Mammary epithelial cell (primary cell): ENCODE results near the gene KRTAP10-5.
"Not testable (repeated sequence)": the region's sequence is repeated elsewhere in the genome, so short reads cannot be mapped to it uniquely, and the experiment has no call there.

Source experiments
- EZH2 ChIP-seq: IDR thresholded peaks from 2 replicates; pipeline ENCODE4 v1.6.1; 2012; ENCODE audit warnings: low read length, inconsistent platforms, borderline replicate concordance
- TF ChIP-seq, protein P1 (sequence below), 2 donors: IDR thresholded peaks in 1 of 2; conservative IDR thresholded peaks in 1 of 2; 2 replicates each; pipeline ENCODE4 v1.5.1; 2011 to 2012; ENCODE audit warnings: inconsistent platforms in 2 of 2, low read length in 2 of 2, mild to moderate bottlenecking in 2 of 2, control low read depth in 1 of 2, low read depth in 1 of 2; ENCODE audit not compliant: insufficient read depth in 1 of 2; ENCODE audit errors: extremely low read depth in 1 of 2

DNA sequence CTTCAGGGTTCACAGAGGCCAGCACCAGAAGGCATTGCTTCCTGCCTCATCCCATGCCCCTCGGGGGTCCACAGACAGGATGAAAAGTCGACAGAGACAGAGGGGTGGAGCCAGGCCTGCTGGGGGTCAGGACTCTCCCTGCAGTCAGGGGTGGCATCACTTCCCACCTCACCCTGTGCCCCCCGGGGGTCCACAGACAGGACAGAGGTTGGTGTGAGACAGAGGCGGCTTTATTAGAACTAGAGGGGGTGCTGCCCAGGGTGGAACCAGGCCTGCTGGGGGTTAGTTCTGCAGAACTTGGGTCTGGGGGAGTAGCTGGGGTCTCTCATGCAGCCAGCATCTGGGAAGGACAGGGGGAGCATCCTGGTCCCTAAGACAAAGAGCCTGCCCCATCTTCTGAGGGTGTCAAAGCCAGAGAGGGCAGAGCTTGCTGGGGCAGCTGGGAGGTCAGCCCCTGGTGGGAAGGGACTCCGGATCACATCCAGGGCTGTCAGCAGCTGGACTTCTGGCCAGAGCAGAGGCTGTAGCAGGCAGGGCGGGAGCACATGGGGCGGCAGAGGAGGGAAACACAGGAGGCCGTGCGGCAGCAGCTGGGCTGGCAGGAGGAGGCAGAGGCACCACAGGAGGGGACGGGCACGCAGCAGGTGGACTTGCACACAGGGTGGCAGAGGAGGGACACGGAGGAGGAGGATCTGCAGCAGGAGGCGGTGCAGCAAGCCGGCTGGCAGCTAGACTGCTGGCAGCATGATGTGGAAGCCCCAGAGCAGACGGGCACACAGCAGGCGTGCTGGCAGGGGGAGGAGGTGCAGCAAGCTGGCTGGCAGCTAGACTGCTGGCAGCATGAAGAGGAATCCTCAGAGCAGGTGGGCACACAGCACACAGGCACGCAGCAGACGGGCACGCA lies 10.7 kb upstream of the KRTAP10-5 start:
- TF ChIP-seq, protein P1, sequence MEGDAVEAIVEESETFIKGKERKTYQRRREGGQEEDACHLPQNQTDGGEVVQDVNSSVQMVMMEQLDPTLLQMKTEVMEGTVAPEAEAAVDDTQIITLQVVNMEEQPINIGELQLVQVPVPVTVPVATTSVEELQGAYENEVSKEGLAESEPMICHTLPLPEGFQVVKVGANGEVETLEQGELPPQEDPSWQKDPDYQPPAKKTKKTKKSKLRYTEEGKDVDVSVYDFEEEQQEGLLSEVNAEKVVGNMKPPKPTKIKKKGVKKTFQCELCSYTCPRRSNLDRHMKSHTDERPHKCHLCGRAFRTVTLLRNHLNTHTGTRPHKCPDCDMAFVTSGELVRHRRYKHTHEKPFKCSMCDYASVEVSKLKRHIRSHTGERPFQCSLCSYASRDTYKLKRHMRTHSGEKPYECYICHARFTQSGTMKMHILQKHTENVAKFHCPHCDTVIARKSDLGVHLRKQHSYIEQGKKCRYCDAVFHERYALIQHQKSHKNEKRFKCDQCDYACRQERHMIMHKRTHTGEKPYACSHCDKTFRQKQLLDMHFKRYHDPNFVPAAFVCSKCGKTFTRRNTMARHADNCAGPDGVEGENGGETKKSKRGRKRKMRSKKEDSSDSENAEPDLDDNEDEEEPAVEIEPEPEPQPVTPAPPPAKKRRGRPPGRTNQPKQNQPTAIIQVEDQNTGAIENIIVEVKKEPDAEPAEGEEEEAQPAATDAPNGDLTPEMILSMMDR (conservative IDR thresholded peaks at IDR 0.05 in 1 of 2, IDR thresholded peaks at IDR 0.05 in 1 of 2; ENCODE audit: extremely low read depth in 1 of 2, insufficient read depth in 1 of 2, low read depth in 1 of 2, low read length in 2 of 2): not testable (repeated sequence)
- TF ChIP-seq EZH2: not testable (repeated sequence)
